OCI-LY7 (cell line): ENCODE results near the gene CS.
"Not testable (repeated sequence)": the region's sequence is repeated elsewhere in the genome, so short reads cannot be mapped to it uniquely, and the experiment has no call there.

Source experiments
- CTCF ChIP-seq: fragments of 200-600 bp; sonication (generic); conservative IDR thresholded peaks from 2 replicates; pipeline ENCODE4 v1.5.1; 2014; ENCODE audit warnings: mild to moderate bottlenecking, antibody characterized with exemption, low read length, moderate library complexity, mixed read lengths
- EZH2phosphoT487 ChIP-seq: fragments of 200-600 bp; sonication (generic); IDR thresholded peaks from 2 replicates; pipeline ENCODE4 v1.6.1; 2018; ENCODE audit warnings: low read depth, borderline replicate concordance, mild to moderate bottlenecking, mixed run types, antibody characterized with exemption, low read length, moderate library complexity, mixed read lengths

- not testable (repeated sequence) for TF ChIP-seq EZH2phosphoT487, CTCF
Observed at GRCh38 chr12:56342290-56342689, 42.2 kb upstream of the CS start.
